ENCODE results near the gene SLC35B2. TPM values are rescaled to one million over a fixed set of nuclear protein-coding genes. Genes with fewer than 3 reads are reported as not detected.

The SLC35B2 gene
- polyA plus RNA-seq, 1 of the 3 experiments (the other 2 are of a cell fraction) = 125 TPM

GRCh38 chr6:44237021-44237812, 20.1 kb downstream of the SLC35B2 start:
- H3K27ac ChIP-seq (ENCODE audit: low read depth in 2 of 2, low read length in 1 of 2) = peak overlapping the region; percentile 84 to 90
- ChIA-PET POLR2A (interaction anchor here (0.6 to 2.7 kb wide), 3 partner anchors 10 to 64 kb away, joined by 3 to 27 read pairs (median 4); partner anchors contain the start of gene HSP90AB1), CTCF (interaction anchor here (0.6 to 8.5 kb wide), 32 partner anchors 8 to 184 kb away, joined by 3 to 224 read pairs (median 4); partner anchors contain the start of genes HSP90AB1, MYMX, SLC29A1 and SLC35B2)
- no peaks in the 10 kb centered on the region for H3K9me2 ChIP-seq
- WGBS (ENCODE audit: low lambda C conversion rate) = 38% methylated on average over 15 of the region's 22 CpGs
- H3K4me1 ChIP-seq (ENCODE audit: control insufficient read depth in 1 of 2, insufficient read depth in 2 of 2, low read depth in 1 of 2, low read length in 1 of 2) = peaks cover 26 to 52% of the 10 kb centered on the region in 2 experiments
- no peaks in the 10 kb centered on the region for H4K20me1 ChIP-seq (ENCODE audit: insufficient read depth)
- peak overlapping the region; percentile 53 to 62 for H3K4me3 ChIP-seq (ENCODE audit: low read depth in 2 of 2, low read length in 1 of 2)
- no peaks in the 10 kb centered on the region for H3K9me3 ChIP-seq
- H3F3A ChIP-seq (replicated peaks; ENCODE audit: insufficient read depth) = peaks cover 18% of the 10 kb centered on the region
- no peaks in the 10 kb centered on the region for H3K79me2 ChIP-seq (ENCODE audit: insufficient read depth)
- peaks cover 0 to under 1% of the 10 kb centered on the region in 2 experiments for H3K36me3 ChIP-seq (replicated peaks in 1 of 2; ENCODE audit: control insufficient read depth in 1 of 2, insufficient read depth in 2 of 2, low read length in 1 of 2)
- DNase-seq = peak; percentile 86
- H3K9ac ChIP-seq = peak overlapping the region; percentile 77
- peak overlapping the region; percentile 81 for H3K4me2 ChIP-seq
- H2AFZ ChIP-seq (ENCODE audit: low read depth) = peak overlapping the region; percentile 49
- no peaks in the 10 kb centered on the region for H3K27me3 ChIP-seq (ENCODE audit: insufficient read depth)
- TF ChIP-seq POLR2AphosphoS5 (IDR thresholded peaks at IDR 0.05; ENCODE audit: low read depth, low read length) = peak; percentile 69; the same call in 1 of the 2 replicates
- TF ChIP-seq PBX3 (IDR thresholded peaks at IDR 0.05) = peak; percentile 66
- peak; percentile 61; the same call in 1 of the 2 replicates for TF ChIP-seq ZBTB33 (IDR thresholded peaks at IDR 0.05; ENCODE audit: borderline replicate concordance, low read depth)
- TF ChIP-seq YY1 (IDR thresholded peaks at IDR 0.05; ENCODE audit: low read depth) = no peak
- TF ChIP-seq NRF1 (IDR thresholded peaks at IDR 0.05; ENCODE audit: low read depth, low read length) = no peak
- TF ChIP-seq, protein P1, sequence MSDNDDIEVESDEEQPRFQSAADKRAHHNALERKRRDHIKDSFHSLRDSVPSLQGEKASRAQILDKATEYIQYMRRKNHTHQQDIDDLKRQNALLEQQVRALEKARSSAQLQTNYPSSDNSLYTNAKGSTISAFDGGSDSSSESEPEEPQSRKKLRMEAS (IDR thresholded peaks at IDR 0.05; ENCODE audit: low read depth) = peak; percentile 62
- TF ChIP-seq RCOR1 (IDR thresholded peaks at IDR 0.05; ENCODE audit: low read length) = 0 out of 2 replicates have a peak, but pooled peaks have one; percentile 6
- TF ChIP-seq TAF1 (IDR thresholded peaks at IDR 0.05; ENCODE audit: borderline replicate concordance, low read depth, low read length) = peak; percentile 56; the same call in 1 of the 2 replicates
- TF ChIP-seq FOSL2 (IDR thresholded peaks at IDR 0.05; ENCODE audit: borderline replicate concordance, low read depth) = peak; percentile 95
- no peak for TF ChIP-seq CTCF (IDR thresholded peaks at IDR 0.05)
- TF ChIP-seq GABPA (IDR thresholded peaks at IDR 0.05; ENCODE audit: low read depth) = no peak; the same call in 1 of the 2 replicates
- TF ChIP-seq USF1 (IDR thresholded peaks at IDR 0.05; ENCODE audit: borderline replicate concordance, low read depth) = no peak
- TF ChIP-seq CHD2 (IDR thresholded peaks at IDR 0.05; ENCODE audit: low read length, partially characterized antibody) = no peak
- no peak for TF ChIP-seq TEAD4 (IDR thresholded peaks at IDR 0.05; ENCODE audit: borderline replicate concordance, insufficient read depth)
- no peak for TF ChIP-seq ELF1 (IDR thresholded peaks at IDR 0.05)
- TF ChIP-seq FOXJ3 (CRISPR knock-in tag; IDR thresholded peaks at IDR 0.05) = no peak
- TF ChIP-seq, protein P2, sequence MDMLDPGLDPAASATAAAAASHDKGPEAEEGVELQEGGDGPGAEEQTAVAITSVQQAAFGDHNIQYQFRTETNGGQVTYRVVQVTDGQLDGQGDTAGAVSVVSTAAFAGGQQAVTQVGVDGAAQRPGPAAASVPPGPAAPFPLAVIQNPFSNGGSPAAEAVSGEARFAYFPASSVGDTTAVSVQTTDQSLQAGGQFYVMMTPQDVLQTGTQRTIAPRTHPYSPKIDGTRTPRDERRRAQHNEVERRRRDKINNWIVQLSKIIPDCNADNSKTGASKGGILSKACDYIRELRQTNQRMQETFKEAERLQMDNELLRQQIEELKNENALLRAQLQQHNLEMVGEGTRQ (IDR thresholded peaks at IDR 0.05; ENCODE audit: borderline replicate concordance, low read depth, low read length) = no peak
- no peak for TF ChIP-seq EZH2phosphoT487 (IDR thresholded peaks at IDR 0.05; ENCODE audit: borderline replicate concordance, low read depth)
- TF ChIP-seq MEF2A (IDR thresholded peaks at IDR 0.05; ENCODE audit: borderline replicate concordance, low read depth) = no peak
- TF ChIP-seq SMC3 (IDR thresholded peaks at IDR 0.05; ENCODE audit: low read depth, low read length) = no peak
- no peak for TF ChIP-seq RFX5 (IDR thresholded peaks at IDR 0.05; ENCODE audit: low read length)
- TF ChIP-seq MXI1 (IDR thresholded peaks at IDR 0.05; ENCODE audit: low read depth, low read length) = peak; percentile 74
- TF ChIP-seq TCF12 (IDR thresholded peaks at IDR 0.05) = peak; percentile 87
- no peak; the same call in 1 of the 2 replicates for TF ChIP-seq RXRA (IDR thresholded peaks at IDR 0.05; ENCODE audit: borderline replicate concordance, low read depth)
- TF ChIP-seq FOXM1 (IDR thresholded peaks at IDR 0.05; ENCODE audit: low read depth) = no peak
- TF ChIP-seq RAD21 (IDR thresholded peaks at IDR 0.05; ENCODE audit: low read length) = no peak
